OCI-LY1 (cell line): Measurements from ENCODE around the gene CD248.

ENCODE experiments used
- CTCF ChIP-seq: fragments of 200-600 bp; sonication (generic), shearing (Covaris generic); IDR thresholded peaks from 2 replicates; pipeline ENCODE4 v1.5.1; 2017; ENCODE audit warnings: mild to moderate bottlenecking, antibody characterized with exemption, low read length, moderate library complexity, mixed read lengths
- EZH2 ChIP-seq: fragments of 200-600 bp; sonication (generic), shearing (Covaris generic); IDR thresholded peaks from 2 replicates; pipeline ENCODE4 v1.8.0; 2017; ENCODE audit warnings: borderline replicate concordance, mixed run types, mild to moderate bottlenecking, antibody characterized with exemption, low read length, moderate library complexity, mixed read lengths

GRCh38 chr11:66291303-66291705 is 25.5 kb downstream of the CD248 start:
- no peak for TF ChIP-seq EZH2
- no peak for TF ChIP-seq CTCF
